SK-N-MC (cell line): Measurements from ENCODE around the gene ALG1L2.
"Not testable (repeated sequence)": the region's sequence is repeated elsewhere in the genome, so short reads cannot be mapped to it uniquely, and the experiment has no call there.

Experiments
- EZH2 ChIP-seq: fragments of 200-600 bp; sonication (generic); IDR thresholded peaks from one replicate; pipeline ENCODE4 v1.6.1; 2017; ENCODE audit warnings: antibody characterized with exemption
- POLR2AphosphoS5 ChIP-seq: IDR thresholded peaks from 2 replicates; pipeline ENCODE4 v1.6.1; 2012; ENCODE audit warnings: mild to moderate bottlenecking, low read depth, low read length, borderline replicate concordance

DNA sequence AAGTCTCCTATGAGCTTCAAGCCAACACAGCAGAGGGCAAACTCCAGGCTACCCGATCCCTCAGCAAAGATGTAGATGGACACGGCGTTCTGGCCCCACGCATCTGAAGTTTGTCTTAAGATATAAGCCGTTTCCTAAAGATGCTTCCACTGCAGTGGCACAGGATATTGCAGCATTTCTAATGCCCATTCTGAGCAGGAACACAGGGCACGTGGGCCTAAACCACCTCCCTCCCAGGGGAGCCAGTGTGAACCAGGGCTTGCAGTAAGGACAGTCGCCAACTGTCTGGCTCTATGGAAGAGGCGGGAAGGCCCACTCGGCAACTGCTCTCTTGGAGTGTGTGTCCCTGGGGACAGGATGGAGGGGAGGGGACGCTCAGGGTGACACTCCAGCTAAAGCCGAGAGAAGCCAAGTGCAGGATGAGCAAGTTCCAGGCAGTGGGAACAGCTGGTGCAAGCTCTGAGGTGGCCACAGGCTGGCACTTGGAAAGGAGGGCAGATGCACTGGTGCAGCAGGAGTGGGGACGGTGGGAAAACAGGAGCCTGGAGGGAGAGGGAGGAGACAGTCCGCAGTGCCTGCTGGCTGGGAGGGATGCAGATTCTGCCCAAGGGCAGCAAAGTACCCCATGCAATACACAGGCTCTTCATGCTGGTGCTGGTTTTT is 25.8 kb downstream of the ALG1L2 start:
- TF ChIP-seq EZH2, POLR2AphosphoS5: not testable (repeated sequence)
